Measurements from ENCODE around the gene ZNF2.

Gene ZNF2

DNA sequence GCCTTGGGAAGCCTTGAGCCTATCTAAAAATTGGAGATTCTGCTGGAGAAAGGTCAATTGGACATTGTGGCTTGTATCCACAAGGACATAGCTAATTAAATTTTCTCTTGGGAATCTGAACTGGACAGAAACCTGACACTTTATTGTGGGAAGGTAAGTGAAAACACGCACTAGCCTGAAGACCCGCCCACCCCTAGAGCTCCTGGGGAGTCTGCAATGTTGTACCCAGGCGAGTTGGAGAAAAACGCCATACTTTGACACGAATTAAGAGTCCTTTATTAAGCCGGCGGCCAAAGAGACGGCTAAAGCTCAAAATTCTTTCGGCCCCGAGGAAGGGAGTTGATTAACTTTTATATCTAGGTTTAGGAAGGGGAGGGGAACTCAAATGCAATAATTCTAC, 40.5 kb downstream of the ZNF2 start:
- DNase-seq (ENCODE audit: low read depth): no peak

DNA sequence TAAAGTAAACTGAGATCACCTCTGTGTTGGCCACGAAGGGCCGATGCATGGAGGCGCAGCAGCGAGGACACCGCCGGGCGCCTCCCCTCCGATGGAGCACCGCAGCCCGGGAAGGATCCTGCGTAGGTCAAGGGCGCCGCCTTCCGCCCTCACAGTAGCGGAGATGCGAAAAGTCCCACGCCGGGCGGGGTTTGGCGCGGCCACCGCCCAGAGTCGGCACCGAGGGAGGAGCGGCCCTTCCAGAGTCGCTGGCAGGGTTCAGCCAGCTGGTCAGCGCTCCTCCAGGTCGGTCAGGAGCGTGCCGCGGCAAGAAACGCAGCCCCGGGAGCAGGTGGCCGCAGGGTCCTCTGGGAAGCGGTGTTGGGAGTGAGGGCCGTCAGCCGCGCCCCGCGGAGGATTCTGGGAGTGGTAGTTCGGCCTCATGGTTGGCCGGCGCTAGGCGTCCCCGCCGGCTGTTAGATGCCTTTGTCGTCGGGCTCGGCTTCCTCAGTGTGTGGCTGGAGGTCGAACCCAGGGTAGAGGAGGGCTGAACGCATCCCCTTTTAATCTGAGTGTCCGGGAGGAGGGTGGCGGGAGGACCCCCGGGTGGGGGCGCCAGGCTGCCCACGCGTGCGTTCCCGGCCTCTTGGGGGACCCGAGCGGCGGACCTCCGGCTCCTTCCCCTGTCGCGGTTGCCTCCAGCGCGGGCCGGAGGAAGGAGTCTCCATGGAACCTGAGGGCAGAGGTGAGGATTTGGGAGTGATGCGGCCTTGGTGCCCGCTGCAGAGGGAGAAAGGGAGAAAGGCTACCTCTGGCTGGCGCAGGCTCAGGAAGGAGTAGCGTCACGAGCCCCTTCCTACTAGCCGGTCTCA, 41.7 kb downstream of the ZNF2 start, which contains the start of gene ZNF892:
Gene ZNF892 (plus strand): TSS at position 411 of the 851 bp plus-strand sequence. CDS start 295 bp downstream, at position 706.
- DNase-seq (ENCODE audit: low read depth): peak; percentile 69

DNA sequence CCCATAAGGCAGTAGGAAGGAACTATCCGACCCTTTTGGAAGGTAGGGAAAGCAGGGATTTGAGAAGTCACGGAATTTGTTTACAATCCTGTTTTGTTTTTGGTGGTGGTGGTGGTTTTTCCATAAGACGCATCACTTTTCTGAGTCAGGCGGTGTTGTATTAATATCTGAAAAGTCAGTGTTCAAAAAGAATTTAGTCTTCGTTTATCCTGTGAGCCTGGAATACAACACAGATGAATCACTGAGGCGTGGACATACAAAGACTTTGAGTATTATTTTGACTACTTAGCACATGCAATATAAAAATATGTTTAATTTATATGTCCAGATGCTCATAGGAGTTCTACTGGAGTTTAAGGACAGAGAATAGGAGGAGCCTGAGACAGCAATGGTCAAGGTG, 42.5 kb downstream of the ZNF2 start:
- DNase-seq (ENCODE audit: low read depth): no peak

DNA sequence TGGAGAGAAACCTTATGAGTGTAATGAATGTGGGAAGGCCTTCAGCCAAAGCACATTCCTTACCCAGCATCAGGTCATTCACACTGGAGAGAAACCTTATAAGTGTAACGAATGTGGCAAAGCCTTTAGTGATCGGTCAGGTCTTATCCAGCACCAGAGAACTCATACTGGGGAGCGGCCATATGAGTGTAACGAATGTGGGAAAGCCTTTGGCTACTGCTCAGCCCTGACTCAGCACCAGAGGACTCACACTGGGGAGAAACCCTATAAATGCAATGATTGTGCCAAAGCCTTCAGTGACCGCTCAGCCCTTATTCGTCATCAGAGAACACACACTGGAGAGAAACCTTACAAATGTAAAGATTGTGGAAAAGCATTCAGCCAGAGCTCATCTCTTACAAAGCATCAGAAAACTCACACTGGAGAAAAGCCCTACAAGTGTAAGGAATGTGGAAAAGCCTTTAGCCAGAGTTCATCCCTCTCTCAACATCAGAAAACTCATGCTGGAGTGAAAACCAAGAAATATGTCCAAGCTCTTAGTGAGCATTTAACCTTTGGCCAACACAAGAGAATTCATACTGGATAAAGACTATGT, 49.5 kb downstream of the ZNF2 start:
- no peak for DNase-seq (ENCODE audit: low read depth)

DNA sequence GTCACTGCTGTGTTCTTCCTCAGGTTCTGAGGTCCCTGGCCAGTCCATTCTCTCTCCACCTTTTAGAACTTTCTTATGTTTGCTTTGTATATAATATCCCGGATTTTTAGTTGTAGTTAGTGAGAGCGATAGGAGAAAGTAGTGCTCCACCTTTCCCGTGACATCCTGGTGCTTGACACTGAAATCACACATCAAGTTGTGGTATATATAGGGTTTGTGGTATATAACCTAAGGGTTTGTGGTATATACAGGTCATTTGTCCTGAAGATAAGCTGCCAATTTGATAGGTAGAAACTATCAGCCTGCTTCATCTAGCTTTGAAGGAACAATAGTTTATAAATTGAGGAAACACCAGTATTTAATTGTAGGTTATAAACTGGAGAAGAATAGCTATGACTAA, 54.8 kb downstream of the ZNF2 start:
- DNase-seq (ENCODE audit: low read depth): no peak

DNA sequence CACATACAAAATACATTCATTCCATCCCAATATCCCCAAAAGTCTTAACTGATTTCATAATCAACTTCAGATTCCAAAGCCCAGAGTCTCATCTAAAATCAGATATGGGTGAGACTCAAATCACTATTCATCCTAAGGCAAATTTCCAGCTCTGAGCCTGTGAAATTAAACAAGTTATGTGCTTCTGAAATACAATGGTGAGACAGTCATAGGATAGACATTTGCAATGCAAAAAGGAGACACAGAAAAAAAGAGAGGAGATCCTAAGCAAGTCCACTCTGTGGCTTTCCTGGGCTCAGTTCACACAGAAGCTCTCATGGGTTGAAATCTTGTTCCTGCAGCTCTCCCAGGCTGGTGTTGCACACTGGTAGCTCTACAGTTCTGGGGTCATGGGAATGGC, 60.0 kb downstream of the ZNF2 start:
- DNase-seq (ENCODE audit: low read depth): no peak

DNA sequence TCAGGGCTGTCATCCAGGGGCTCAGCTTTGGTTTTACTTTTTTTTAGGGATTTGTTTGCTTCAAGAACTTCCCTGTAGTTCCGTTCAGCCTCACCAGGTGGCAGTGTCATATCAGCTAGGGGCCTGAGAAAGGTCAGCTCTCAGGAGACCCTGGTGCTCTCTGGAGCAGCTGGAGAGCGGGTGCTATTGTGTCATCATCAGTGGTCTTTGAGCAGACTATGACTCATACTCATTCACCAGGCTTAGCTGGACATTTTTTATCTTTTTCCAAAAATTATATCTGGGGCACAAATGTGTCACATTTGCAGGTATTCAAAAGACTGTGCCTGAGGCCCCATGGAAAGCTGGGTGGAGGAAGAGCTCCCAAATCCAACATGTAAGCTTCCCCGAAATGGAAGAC, 66.1 kb downstream of the ZNF2 start:
- DNase-seq (ENCODE audit: low read depth): no peak

DNA sequence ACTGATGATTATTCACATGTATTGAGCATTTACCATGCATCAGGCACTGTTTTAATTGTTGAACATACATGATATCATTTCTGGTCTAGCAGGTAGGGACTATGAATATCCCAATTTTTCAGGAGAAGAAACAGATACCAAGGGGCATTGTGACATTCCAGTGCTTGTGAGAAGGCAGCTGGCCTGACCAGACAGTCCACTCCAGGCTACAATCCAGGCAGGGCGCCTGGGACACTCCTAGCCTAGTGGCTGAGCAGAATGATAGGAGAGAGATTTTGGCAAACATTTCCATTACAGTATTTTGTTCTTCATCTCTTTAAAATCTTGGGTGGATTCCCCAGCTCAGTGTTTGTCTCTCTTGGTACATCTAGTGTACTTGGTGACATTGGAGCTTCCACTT, 66.6 kb downstream of the ZNF2 start:
- DNase-seq (ENCODE audit: low read depth): no peak
